IMR-90 (cell line): ENCODE results near the gene ZNF362. TPM values are rescaled to one million over a fixed set of nuclear protein-coding genes. Genes with fewer than 3 reads are reported as not detected.

ENCODE experiments used
- ATAC-seq: fragments of 200-7000 bp; cut with Tn5 transposase; 2 replicates; pipeline ENCODE4 v1.9.1; 2020; ENCODE audit warnings: low read depth, mild to moderate bottlenecking, moderate library complexity
- BruUV-seq: library from RNA; stranded (reverse); fragments of 400-500 nt; replicated peaks from 2 replicates; lab custom pipeline; 2021; lab: Mats Ljungman, UMichigan
- CTCF ChIA-PET: fragments of 300-600 bp; formaldehyde crosslinking; extraction: SDS; loops from one replicate; lab custom pipeline; 2021; ENCODE audit warnings: antibody characterized with exemption; lab: Yijun Ruan, JAX
- POLR2A ChIA-PET: fragments of 300-600 bp; sonication (Branson Sonifier 250); formaldehyde crosslinking; loops from one replicate; lab custom pipeline; 2022; ENCODE audit warnings: antibody characterized with exemption; ENCODE audit not compliant: unreplicated experiment; lab: Charles Lee
- DNase-seq: peaks from one replicate; pipeline ENCODE4 v3.0.0; 2013
- H2AFZ ChIP-seq: replicated peaks from 2 replicates; pipeline ENCODE3; 2013; ENCODE audit warnings: low read length, mild to moderate bottlenecking; ENCODE audit not compliant: poor library complexity
- H2AK5ac ChIP-seq: 2 replicates; pipeline ENCODE4 v1.6.1; 2013; ENCODE audit warnings: low read depth, low read length, inconsistent platforms
- H2AK9ac ChIP-seq: replicated peaks from 2 replicates; pipeline ENCODE3; 2013; ENCODE audit warnings: mild to moderate bottlenecking, low read depth, low read length, moderate library complexity; ENCODE audit not compliant: poor library complexity
- H2BK120ac ChIP-seq: 2 replicates; pipeline ENCODE4 v1.6.1; 2013; ENCODE audit warnings: low read depth, low read length, inconsistent platforms
- H2BK15ac ChIP-seq: 3 replicates; pipeline ENCODE4 v1.6.1; 2013; ENCODE audit warnings: low read depth, low read length, inconsistent platforms
- H2BK20ac ChIP-seq: 2 replicates; pipeline ENCODE4 v1.6.1; 2013; ENCODE audit warnings: low read depth, mild to moderate bottlenecking, inconsistent platforms, low read length, moderate library complexity
- H2BK5ac ChIP-seq: 2 replicates; pipeline ENCODE4 v1.6.1; 2013; ENCODE audit warnings: mild to moderate bottlenecking, low read depth, low read length, inconsistent platforms; ENCODE audit not compliant: poor library complexity, severe bottlenecking
- H3K14ac ChIP-seq: replicated peaks from 2 replicates; pipeline ENCODE4 v1.6.1; 2013; ENCODE audit warnings: low read depth, low read length, inconsistent platforms
- H3K18ac ChIP-seq: 2 replicates; pipeline ENCODE4 v1.6.1; 2013; ENCODE audit warnings: low read depth, low read length, control low read depth
- H3K23ac ChIP-seq: 2 replicates; pipeline ENCODE4 v1.6.1; 2013; ENCODE audit warnings: low read depth, low read length, inconsistent platforms
- H3K27ac ChIP-seq: 2 replicates; pipeline ENCODE4 v1.5.1; 2013; ENCODE audit warnings: mild to moderate bottlenecking, control low read depth, low read length; ENCODE audit not compliant: insufficient read depth
- H3K27me3 ChIP-seq: 2 replicates; pipeline ENCODE4 v1.6.1; 2013; ENCODE audit warnings: low read length; ENCODE audit not compliant: control insufficient read depth, insufficient read depth
- H3K36me3 ChIP-seq: 2 replicates; pipeline ENCODE4 v1.6.1; 2013; ENCODE audit warnings: low read length, mixed read lengths; ENCODE audit not compliant: control insufficient read depth, insufficient read depth
- H3K4ac ChIP-seq: 2 replicates; pipeline ENCODE4 v1.6.1; 2013; ENCODE audit warnings: low read depth, low read length, inconsistent platforms
- H3K4me1 ChIP-seq: 2 replicates; pipeline ENCODE4 v1.6.1; 2013; ENCODE audit warnings: low read length, mixed read lengths; ENCODE audit not compliant: control insufficient read depth, insufficient read depth
- H3K4me2 ChIP-seq: 2 replicates; pipeline ENCODE4 v1.6.1; 2013; ENCODE audit warnings: low read depth, mild to moderate bottlenecking, control low read depth, low read length, moderate library complexity
- H3K4me3 ChIP-seq: 2 replicates; pipeline ENCODE4 v1.5.1; 2013; ENCODE audit warnings: low read depth, mild to moderate bottlenecking, control low read depth, low read length, moderate library complexity; ENCODE audit not compliant: insufficient read depth
- H3K56ac ChIP-seq: 2 replicates; pipeline ENCODE4 v1.6.1; 2013; ENCODE audit warnings: low read length, inconsistent platforms; ENCODE audit not compliant: insufficient read depth; ENCODE audit errors: extremely low read depth
- H3K79me1 ChIP-seq, 2 experiments: 2 replicates each; pipeline ENCODE4 v1.6.1; 2013; ENCODE audit warnings: low read length in 2 of 2, inconsistent platforms in 1 of 2, low read depth in 1 of 2
- H3K9ac ChIP-seq: 2 replicates; pipeline ENCODE4 v1.6.1; 2013; ENCODE audit warnings: low read depth, low read length, control low read depth
- H3K9me1 ChIP-seq: 2 replicates; pipeline ENCODE4 v1.6.1; 2013; ENCODE audit warnings: low read length, inconsistent platforms; ENCODE audit not compliant: insufficient read depth
- H3K9me3 ChIP-seq: 2 replicates; pipeline ENCODE4 v1.6.1; 2013; ENCODE audit warnings: low read length; ENCODE audit not compliant: control insufficient read depth, insufficient read depth
- H4K20me1 ChIP-seq: 2 replicates; pipeline ENCODE4 v1.6.1; 2013; ENCODE audit warnings: low read length, inconsistent platforms; ENCODE audit not compliant: insufficient read depth
- H4K5ac ChIP-seq: 2 replicates; pipeline ENCODE4 v1.6.1; 2013; ENCODE audit warnings: mild to moderate bottlenecking, low read depth, low read length, control low read depth
- H4K8ac ChIP-seq, 2 experiments: 2 replicates each; pipeline ENCODE4 v1.6.1; 2013; ENCODE audit warnings: low read depth in 2 of 2, low read length in 2 of 2, control low read depth in 1 of 2, inconsistent platforms in 1 of 2
- H4K91ac ChIP-seq: 2 replicates; pipeline ENCODE4 v1.6.1; 2013; ENCODE audit warnings: low read depth, low read length, inconsistent platforms; ENCODE audit not compliant: insufficient read depth
- CEBPB ChIP-seq: IDR thresholded peaks from 2 replicates; pipeline ENCODE4 v1.6.1; 2012; ENCODE audit warnings: low read depth, low read length, improper control_type of control experiment
- FOS ChIP-seq: fragments of 150-350 bp; IDR thresholded peaks from 2 replicates; pipeline ENCODE4 v1.6.1; 2016; ENCODE audit warnings: low read depth, low read length
- MAFK ChIP-seq: IDR thresholded peaks from 2 replicates; pipeline ENCODE4 v1.6.1; 2012; ENCODE audit warnings: low read depth, low read length, improper control_type of control experiment
- MAZ ChIP-seq: IDR thresholded peaks from 2 replicates; pipeline ENCODE4 v1.6.1; 2012; ENCODE audit warnings: low read depth, mild to moderate bottlenecking, low read length, improper control_type of control experiment, moderate library complexity, borderline replicate concordance
- MXI1 ChIP-seq: IDR thresholded peaks from 2 replicates; pipeline ENCODE4 v1.6.1; 2012; ENCODE audit warnings: low read depth, mild to moderate bottlenecking, low read length, moderate library complexity, borderline replicate concordance
- NFE2L2 ChIP-seq: fragments of 150-350 bp; IDR thresholded peaks from 2 replicates; pipeline ENCODE4 v1.6.1; 2016; ENCODE audit warnings: low read depth, mild to moderate bottlenecking, low read length
- RAD21 ChIP-seq: IDR thresholded peaks from 2 replicates; pipeline ENCODE4 v1.6.1; 2012; ENCODE audit warnings: low read length, improper control_type of control experiment
- SMC3 ChIP-seq: fragments of 150-350 bp; IDR thresholded peaks from 2 replicates; pipeline ENCODE4 v1.6.1; 2016; ENCODE audit warnings: low read depth, mild to moderate bottlenecking, antibody characterized with exemption, low read length, moderate library complexity
- WGBS, 2 experiments: methylation state at CpG; one replicate each; pipeline versions ENCODE4 v1.1.5 to v1.1.7; 2013; ENCODE audit warnings: missing lambda C conversion rate in 2 of 2; ENCODE audit not compliant: insufficient read length in 1 of 2; ENCODE audit errors: extremely low coverage in 2 of 2; 5-methylcytosine and 5-hydroxymethylcytosine counted together
- dilution Hi-C: fragments of 300-500 bp; cut with HindIII; formaldehyde crosslinking; loops from one replicate; pipeline ENCODE4 v1.14.3; 2018; ENCODE audit warnings: low sequenced_read_pairs; ENCODE audit not compliant: unreplicated experiment
- in situ Hi-C: fragments of 300-500 bp; cut with MboI; formaldehyde crosslinking; loops from 3 replicates; pipeline ENCODE4 v1.14.3; 2019; ENCODE audit warnings: low sequenced_read_pairs, inconsistent platforms, mixed read lengths
- intact Hi-C: fragments of 100-400 bp; cut with micrococcal nuclease; formaldehyde crosslinking; loops from 2 replicates; pipeline ENCODE4 v1.10.0; 2022
- polyA plus RNA-seq, 3 experiments: library from polyadenylated mRNA; depleted of rRNA; stranded (reverse); fragments of >200 nt; gene quantifications; 2 replicates each; pipeline ENCODE4 v1.2.3, GENCODE V29; 2012; ENCODE audit warnings: low replicate concordance in 1 of 3
- total RNA-seq: library from RNA; depleted of rRNA; stranded (reverse); fragments of >200 nt; gene quantifications from 2 replicates; pipeline ENCODE4 v1.2.3, GENCODE V29; 2012
- TF ChIP-seq, protein P1 (sequence below): conservative IDR thresholded peaks from 2 replicates; pipeline ENCODE4 v1.5.1; 2012; ENCODE audit warnings: mild to moderate bottlenecking, low read depth, low read length, improper control_type of control experiment
- TF ChIP-seq, protein P2 (sequence below): fragments of 150-350 bp; IDR thresholded peaks from 2 replicates; pipeline ENCODE4 v1.6.1; 2016; ENCODE audit warnings: low read depth, mild to moderate bottlenecking, low read length, moderate library complexity, borderline replicate concordance

Gene ZNF362
- total and polyA plus RNA-seq, 2 of the 4 experiments (the other 2 are of a cell fraction): 5.7 to 12.9 TPM

DNA sequence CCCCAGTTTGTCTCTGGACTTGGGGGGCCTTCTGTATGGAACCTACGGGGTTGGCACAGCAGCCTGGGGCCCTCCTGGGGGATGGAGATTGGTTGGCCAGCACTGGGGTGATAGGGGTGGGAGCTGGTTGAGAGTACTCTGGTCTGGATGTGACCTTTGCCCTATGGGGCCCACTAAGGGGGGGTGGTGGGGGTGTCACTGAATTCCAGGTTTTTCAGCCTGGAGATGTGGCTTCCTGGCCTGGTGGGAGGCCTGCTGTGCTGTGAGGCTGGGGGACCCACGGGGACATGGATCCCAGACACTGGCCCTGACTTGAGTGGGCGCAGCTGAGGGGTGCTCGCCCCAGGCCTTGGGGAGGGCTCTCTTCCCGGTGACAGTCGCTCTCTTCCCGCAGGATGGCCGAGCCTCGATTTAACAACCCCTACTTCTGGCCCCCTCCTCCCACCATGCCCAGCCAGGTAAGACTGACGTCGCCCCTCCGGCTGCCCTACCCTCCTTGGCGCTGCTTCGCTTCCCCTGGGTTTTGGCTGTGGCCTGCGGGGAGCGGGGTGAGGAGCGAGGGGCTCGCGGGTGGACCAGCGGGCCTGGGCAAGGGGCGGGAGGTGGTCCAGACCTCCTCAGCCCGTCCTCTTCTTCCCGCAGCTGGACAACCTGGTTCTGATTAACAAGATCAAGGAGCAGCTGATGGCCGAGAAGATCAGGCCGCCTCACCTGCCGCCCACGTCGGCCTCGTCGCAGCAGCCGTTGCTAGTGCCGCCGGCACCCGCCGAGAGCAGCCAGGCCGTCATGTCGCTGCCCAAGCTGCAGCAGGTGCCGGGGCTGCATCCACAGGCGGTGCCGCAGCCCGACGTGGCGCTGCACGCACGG is 19.6 kb downstream of the ZNF362 start:
- no peak overlapping the region for H2AK5ac ChIP-seq
- no peak overlapping the region for H2AK9ac ChIP-seq
- no peak overlapping the region for H3K4me2 ChIP-seq
- no peak overlapping the region for H3K56ac ChIP-seq
- no peak overlapping the region for H3K4ac ChIP-seq
- no peak for DNase-seq
- no peak overlapping the region for H4K8ac ChIP-seq
- TF ChIP-seq SMC3 (no peak), NFE2L2 (no peak), FOS (no peak), RAD21 (no peak), MXI1 (no peak), MAFK (no peak), MAZ (no peak), CEBPB (no peak)
- TF ChIP-seq, protein P1, sequence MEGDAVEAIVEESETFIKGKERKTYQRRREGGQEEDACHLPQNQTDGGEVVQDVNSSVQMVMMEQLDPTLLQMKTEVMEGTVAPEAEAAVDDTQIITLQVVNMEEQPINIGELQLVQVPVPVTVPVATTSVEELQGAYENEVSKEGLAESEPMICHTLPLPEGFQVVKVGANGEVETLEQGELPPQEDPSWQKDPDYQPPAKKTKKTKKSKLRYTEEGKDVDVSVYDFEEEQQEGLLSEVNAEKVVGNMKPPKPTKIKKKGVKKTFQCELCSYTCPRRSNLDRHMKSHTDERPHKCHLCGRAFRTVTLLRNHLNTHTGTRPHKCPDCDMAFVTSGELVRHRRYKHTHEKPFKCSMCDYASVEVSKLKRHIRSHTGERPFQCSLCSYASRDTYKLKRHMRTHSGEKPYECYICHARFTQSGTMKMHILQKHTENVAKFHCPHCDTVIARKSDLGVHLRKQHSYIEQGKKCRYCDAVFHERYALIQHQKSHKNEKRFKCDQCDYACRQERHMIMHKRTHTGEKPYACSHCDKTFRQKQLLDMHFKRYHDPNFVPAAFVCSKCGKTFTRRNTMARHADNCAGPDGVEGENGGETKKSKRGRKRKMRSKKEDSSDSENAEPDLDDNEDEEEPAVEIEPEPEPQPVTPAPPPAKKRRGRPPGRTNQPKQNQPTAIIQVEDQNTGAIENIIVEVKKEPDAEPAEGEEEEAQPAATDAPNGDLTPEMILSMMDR: no peak
- TF ChIP-seq, protein P2, sequence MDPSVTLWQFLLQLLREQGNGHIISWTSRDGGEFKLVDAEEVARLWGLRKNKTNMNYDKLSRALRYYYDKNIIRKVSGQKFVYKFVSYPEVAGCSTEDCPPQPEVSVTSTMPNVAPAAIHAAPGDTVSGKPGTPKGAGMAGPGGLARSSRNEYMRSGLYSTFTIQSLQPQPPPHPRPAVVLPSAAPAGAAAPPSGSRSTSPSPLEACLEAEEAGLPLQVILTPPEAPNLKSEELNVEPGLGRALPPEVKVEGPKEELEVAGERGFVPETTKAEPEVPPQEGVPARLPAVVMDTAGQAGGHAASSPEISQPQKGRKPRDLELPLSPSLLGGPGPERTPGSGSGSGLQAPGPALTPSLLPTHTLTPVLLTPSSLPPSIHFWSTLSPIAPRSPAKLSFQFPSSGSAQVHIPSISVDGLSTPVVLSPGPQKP: no peak
- 96% methylated on average over 10 of the region's 45 CpGs; no CpG with 5 or more reads in 1 of the 2 experiments for WGBS, 2 experiments
- no peak overlapping the region for H2BK15ac ChIP-seq
- no peak overlapping the region for H3K23ac ChIP-seq
- no peak overlapping the region for H3K9ac ChIP-seq
- no peaks in the 10 kb centered on the region; the same call in 1 of the 2 replicates for H3K4me1 ChIP-seq
- peaks cover 19% of the 10 kb centered on the region; the same call in 1 of the 2 replicates for H4K20me1 ChIP-seq
- CTCF ChIA-PET: no interaction called here
- dilution Hi-C loops (no loop called here), intact Hi-C loops (no loop called here), in situ Hi-C loops (no loop called here)
- no peak overlapping the region for H3K4me3 ChIP-seq
- H3K27me3 ChIP-seq: no peaks in the 10 kb centered on the region
- H2AFZ ChIP-seq: no peak overlapping the region
- no peak for ATAC-seq
- H2BK5ac ChIP-seq: no peak overlapping the region
- peaks cover 28% of the 10 kb centered on the region for H3K36me3 ChIP-seq
- no peak overlapping the region for H2BK120ac ChIP-seq
- H4K5ac ChIP-seq: no peak overlapping the region
- H3K79me1 ChIP-seq: peaks cover 22 to 46% of the 10 kb centered on the region in 2 experiments
- H3K18ac ChIP-seq: no peak overlapping the region
- BruUV-seq: no TSS peak
- H4K91ac ChIP-seq: no peak overlapping the region
- peaks cover 13% of the 10 kb centered on the region for H3K9me1 ChIP-seq
- no peak overlapping the region for H3K27ac ChIP-seq
- POLR2A ChIA-PET: no interaction called here
- H3K9me3 ChIP-seq: no peaks in the 10 kb centered on the region
- no peak overlapping the region for H2BK20ac ChIP-seq
- no peak overlapping the region for H3K14ac ChIP-seq
